Measurements from ENCODE around the gene MYH10. TPM values are rescaled to one million over a fixed set of nuclear protein-coding genes. Genes with fewer than 3 reads are reported as not detected.

Gene MYH10
- total and polyA plus RNA-seq, 4 donors: 9.1 to 79.1 (median 25.9) TPM

GRCh38 chr17:8598913-8599312 lies 31.6 kb downstream of the MYH10 start (continued):
- TF ChIP-seq ZBTB33 (IDR thresholded peaks at IDR 0.05): no peak

GRCh38 chr17:8593830-8594229 lies 36.7 kb downstream of the MYH10 start:
- Histone ChIP-seq H3K27me3 (ENCODE audit: control insufficient read depth in 4 of 4, insufficient read depth in 4 of 4, low read length in 3 of 4) (no peaks in the 10 kb centered on the region), H3K27ac (ENCODE audit: low read depth in 1 of 2, low read length in 2 of 2) (no peak overlapping the region), H3K9me3 (ENCODE audit: control insufficient read depth in 4 of 4, low read length in 3 of 4) (no peaks in the 10 kb centered on the region), H3K36me3 (ENCODE audit: control insufficient read depth in 4 of 4, insufficient read depth in 3 of 4, low read depth in 1 of 4, low read length in 3 of 4) (no peaks in the 10 kb centered on the region), H3K4me3 (ENCODE audit: low read depth in 1 of 3, low read length in 3 of 3) (no peak overlapping the region), H3K4me1 (ENCODE audit: control insufficient read depth in 4 of 4, insufficient read depth in 4 of 4, low read length in 3 of 4) (peaks cover 1 to 11% (median 9%) of the 10 kb centered on the region in 4 donors), H3K9ac (ENCODE audit: low read depth in 1 of 2, low read length in 2 of 2) (no peak overlapping the region)
- no peak for TF ChIP-seq RXRA (IDR thresholded peaks at IDR 0.05)
- no peak for TF ChIP-seq HNF4G (IDR thresholded peaks at IDR 0.05)
- no peak for TF ChIP-seq ZBTB33 (IDR thresholded peaks at IDR 0.05)
- no peak for TF ChIP-seq MAX (IDR thresholded peaks at IDR 0.05)
- TF ChIP-seq YY1 (IDR thresholded peaks at IDR 0.05): no peak
- TF ChIP-seq SP1 (IDR thresholded peaks at IDR 0.05): no peak
- no peak for TF ChIP-seq HNF4A (conservative IDR thresholded peaks at IDR 0.05)
- TF ChIP-seq JUND (IDR thresholded peaks at IDR 0.05): no peak
- no peak for TF ChIP-seq NR2F2 (IDR thresholded peaks at IDR 0.05)
- TF ChIP-seq GABPA (IDR thresholded peaks at IDR 0.05 in 1 of 2, conservative IDR thresholded peaks at IDR 0.05 in 1 of 2): no peak
- 99% methylated on average over 1 of the region's 1 CpG for WGBS
- DNase-seq (ENCODE audit: low spot score): no peak

- TF ChIP-seq ZBTB33 (IDR thresholded peaks at IDR 0.05) (no peak), RXRA (IDR thresholded peaks at IDR 0.05) (no peak), FOXA2 (IDR thresholded peaks at IDR 0.05) (no peak), REST (IDR thresholded peaks at IDR 0.05) (no peak), HNF4G (IDR thresholded peaks at IDR 0.05) (no peak), HNF4A (conservative IDR thresholded peaks at IDR 0.05) (no peak), YY1 (IDR thresholded peaks at IDR 0.05) (no peak), MAX (IDR thresholded peaks at IDR 0.05) (no peak), GABPA (IDR thresholded peaks at IDR 0.05 in 1 of 2, conservative IDR thresholded peaks at IDR 0.05 in 1 of 2) (no peak), JUND (IDR thresholded peaks at IDR 0.05) (no peak), EGR1 (IDR thresholded peaks at IDR 0.05; ENCODE audit: low read depth in 2 of 2) (no peak), NR2F2 (IDR thresholded peaks at IDR 0.05) (no peak), CTCF (IDR thresholded peaks at IDR 0.05; ENCODE audit: low read depth, low read length, missing input control) (no peak), RAD21 (IDR thresholded peaks at IDR 0.05) (no peak), TAF1 (conservative IDR thresholded peaks at IDR 0.05) (no peak), FOXA1 (IDR thresholded peaks at IDR 0.05) (no peak), ATF3 (IDR thresholded peaks at IDR 0.05) (no peak)
- no peaks in the 10 kb centered on the region for H3K36me3 ChIP-seq (ENCODE audit: control insufficient read depth in 4 of 4, insufficient read depth in 3 of 4, low read depth in 1 of 4, low read length in 3 of 4)
- H3K4me1 ChIP-seq (ENCODE audit: control insufficient read depth in 4 of 4, insufficient read depth in 4 of 4, low read length in 3 of 4): peaks cover 1 to 16% (median 12%) of the 10 kb centered on the region in 4 donors
- H3K9ac ChIP-seq (ENCODE audit: low read depth in 1 of 2, low read length in 2 of 2): no peak overlapping the region
- no peak overlapping the region for H3K4me3 ChIP-seq (ENCODE audit: low read depth in 1 of 3, low read length in 3 of 3)
- DNase-seq (ENCODE audit: low spot score): no peak
- 93% methylated on average over 2 of the region's 2 CpGs for WGBS
- H3K27me3 ChIP-seq (ENCODE audit: control insufficient read depth in 4 of 4, insufficient read depth in 4 of 4, low read length in 3 of 4): no peaks in the 10 kb centered on the region
- no peak overlapping the region for H3K27ac ChIP-seq (ENCODE audit: low read depth in 1 of 2, low read length in 2 of 2)
- no peaks in the 10 kb centered on the region for H3K9me3 ChIP-seq (ENCODE audit: control insufficient read depth in 4 of 4, low read length in 3 of 4)
Measured at GRCh38 chr17:8593276-8593675, 37.2 kb downstream of the MYH10 start.

Measured in liver (tissue), 9 donors.